G401.6 (cell line): ENCODE results near the gene KRTAP1-5.
"Not testable (repeated sequence)": the region's sequence is repeated elsewhere in the genome, so short reads cannot be mapped to it uniquely, and the experiment has no call there.

ENCODE experiments used
- FAIRE-seq: peaks from 2 replicates; lab custom pipeline; 2012; peaks lifted over from hg19 to GRCh38; lab: Jason Lieb, UNC

Gene KRTAP1-5

GRCh38 chr17:41004397-41004796 is 22.6 kb downstream of the KRTAP1-5 start:
- FAIRE-seq = no peak

GRCh38 chr17:41003926-41004325 is 23.1 kb downstream of the KRTAP1-5 start:
- no peak for FAIRE-seq

DNA sequence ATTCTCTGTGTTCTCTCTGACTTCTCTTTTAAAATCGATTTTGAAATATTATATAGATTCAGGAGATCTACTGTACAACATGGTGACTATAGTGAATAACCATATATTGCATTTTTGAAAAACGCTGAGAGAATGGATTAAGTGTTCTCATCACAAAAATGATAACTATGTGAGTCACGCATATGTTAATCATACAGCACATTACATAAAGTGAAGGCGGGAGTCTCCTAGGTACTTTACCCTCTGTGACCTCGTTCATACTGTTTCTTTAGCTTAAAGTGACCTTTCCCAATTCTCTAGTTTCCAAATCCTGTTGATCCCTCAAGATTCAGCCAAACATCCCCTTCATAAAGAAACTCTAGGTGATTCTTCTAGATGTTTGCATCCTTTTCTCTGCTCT is 24.2 kb downstream of the KRTAP1-5 start:
- FAIRE-seq = no peak

DNA sequence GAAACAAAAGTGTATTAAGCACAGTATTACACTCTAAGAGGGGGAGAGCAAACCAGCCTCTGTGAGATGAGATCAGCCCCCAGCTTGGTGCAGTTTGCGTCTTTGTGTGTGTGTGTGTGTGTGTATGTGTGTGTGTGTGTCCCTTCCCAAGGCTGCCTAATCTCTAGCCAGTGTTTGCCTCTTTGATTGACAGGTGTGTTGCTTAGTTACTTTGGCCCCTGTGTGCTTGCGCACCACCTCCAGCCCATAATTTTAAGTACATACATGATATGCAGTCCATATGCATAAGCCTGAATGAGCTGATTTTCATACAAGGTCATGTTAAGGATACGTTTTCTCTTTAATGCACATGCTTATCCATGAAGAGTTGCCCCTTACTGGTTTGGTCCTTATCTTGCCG is 25.2 kb downstream of the KRTAP1-5 start:
- no peak for FAIRE-seq

GRCh38 chr17:40999563-40999962 is 27.4 kb downstream of the KRTAP1-5 start, which contains the start of gene KRTAP3-2:
Gene KRTAP3-2 (minus strand): TSS chr17:40999906. CDS start chr17:40999853, 53 bp downstream.
- FAIRE-seq = not testable (repeated sequence)

DNA sequence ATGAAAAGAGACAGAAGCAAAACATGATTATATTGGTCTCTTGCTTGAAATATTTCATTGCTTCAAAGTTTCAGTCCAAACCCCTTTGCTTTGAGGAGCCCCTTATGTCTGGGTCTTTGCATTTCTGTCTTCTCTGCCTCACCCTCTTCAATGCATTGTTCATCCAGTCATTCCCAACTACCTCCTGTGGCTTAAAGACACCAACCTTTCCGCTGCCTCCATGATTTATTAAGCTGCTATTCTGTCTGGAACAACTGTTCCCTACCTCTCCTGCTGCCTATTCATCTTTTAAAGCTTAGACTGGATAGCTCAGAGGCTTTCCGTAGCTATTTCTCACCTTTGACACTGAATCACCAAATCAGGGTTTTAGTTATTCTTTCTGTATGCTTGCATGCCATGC is 29.6 kb downstream of the KRTAP1-5 start:
- no peak for FAIRE-seq

DNA sequence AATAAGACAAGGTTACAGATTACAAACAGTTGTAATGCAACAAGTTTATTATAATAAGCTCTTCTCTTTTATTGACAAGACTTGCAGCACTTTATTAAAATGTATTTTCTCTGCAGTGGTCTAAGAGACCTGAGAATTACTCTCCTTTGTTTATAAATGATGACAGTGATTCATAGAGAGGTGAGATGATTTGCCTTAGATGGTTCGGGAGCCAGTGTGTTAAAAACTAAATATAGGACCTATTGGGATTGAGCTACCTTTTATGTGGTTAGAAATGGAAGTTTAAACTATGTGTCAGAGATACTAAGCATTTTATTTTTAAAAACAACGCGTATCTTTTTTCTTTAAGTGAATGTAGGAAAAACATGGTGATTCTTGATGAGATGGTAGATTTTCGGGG is 30.2 kb downstream of the KRTAP1-5 start:
- no peak for FAIRE-seq

DNA sequence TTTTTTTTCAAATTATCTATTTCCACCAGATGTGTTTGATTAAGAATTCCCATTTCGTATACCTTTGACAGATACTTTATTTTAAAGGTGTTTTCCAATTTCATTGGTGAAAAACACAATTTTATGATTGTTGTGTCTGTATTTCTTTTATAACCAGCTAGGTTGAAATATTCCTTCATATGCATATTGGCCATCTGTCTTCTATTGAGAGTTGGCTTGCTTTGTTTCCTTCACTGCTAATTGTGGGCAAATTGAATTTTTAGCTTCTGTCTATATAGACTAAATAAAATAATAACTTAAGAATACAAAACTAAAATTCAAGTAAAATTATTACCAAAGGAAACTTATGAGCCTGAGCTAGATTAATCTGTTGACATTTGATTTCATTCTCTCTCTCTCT is 31.9 kb downstream of the KRTAP1-5 start:
- FAIRE-seq = no peak

- FAIRE-seq = no peak
Measured at GRCh38 chr17:40993839-40994238, 33.2 kb downstream of the KRTAP1-5 start, which contains the start of gene KRTAP3-3. Gene KRTAP3-3 (minus strand): TSS chr17:40994164. CDS start chr17:40994097, 67 bp downstream.

DNA sequence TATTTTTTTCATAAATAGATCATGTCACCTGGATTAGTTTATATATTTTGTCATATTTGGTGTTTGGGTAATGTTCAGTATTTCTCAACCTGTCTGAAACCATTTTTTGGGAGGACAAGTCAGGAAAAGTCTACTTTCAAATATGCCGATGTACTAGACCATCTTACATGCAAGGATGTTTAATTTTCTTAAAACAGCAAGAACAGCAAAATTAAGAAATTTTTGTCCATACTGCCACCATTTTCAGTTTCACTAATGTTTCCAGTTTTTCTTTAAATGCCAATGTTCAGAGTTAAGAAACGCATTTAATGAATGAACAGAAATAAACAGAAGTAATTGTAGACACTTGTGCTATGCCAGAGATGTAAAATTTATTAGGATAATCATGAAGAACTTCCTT is 33.9 kb downstream of the KRTAP1-5 start:
- no peak for FAIRE-seq

GRCh38 chr17:40992666-40993065 is 34.3 kb downstream of the KRTAP1-5 start:
- FAIRE-seq = no peak

DNA sequence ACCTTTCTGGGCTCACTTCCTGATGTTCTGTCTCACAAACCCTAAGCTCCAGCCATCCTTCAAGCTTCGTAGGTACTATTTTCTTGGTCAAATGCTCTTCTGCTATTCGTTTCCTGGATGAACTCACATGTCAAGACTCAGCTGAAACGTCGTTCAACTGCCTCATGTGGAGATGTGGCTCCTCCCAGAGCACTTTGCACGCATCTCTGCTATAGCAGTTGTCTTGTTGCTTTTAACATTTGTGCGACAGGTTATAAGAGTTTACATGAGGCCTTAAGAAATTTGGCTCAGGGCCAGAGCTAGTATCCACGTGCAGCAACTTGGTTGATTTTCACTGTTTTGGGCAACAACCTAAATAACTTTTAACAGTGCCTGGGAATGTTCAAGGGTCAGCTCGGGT is 40.1 kb downstream of the KRTAP1-5 start:
- no peak for FAIRE-seq

- FAIRE-seq = no peak
Measured at GRCh38 chr17:40984226-40984625, 42.8 kb downstream of the KRTAP1-5 start, which contains the start of gene KRT40. Gene KRT40 (minus strand): TSS chr17:40984326. CDS start chr17:40984273, 53 bp downstream.

- FAIRE-seq = no peak
Measured at GRCh38 chr17:40981115-40981514, 45.9 kb downstream of the KRTAP1-5 start.

GRCh38 chr17:40980596-40980995 is 46.4 kb downstream of the KRTAP1-5 start:
- FAIRE-seq = no peak

DNA sequence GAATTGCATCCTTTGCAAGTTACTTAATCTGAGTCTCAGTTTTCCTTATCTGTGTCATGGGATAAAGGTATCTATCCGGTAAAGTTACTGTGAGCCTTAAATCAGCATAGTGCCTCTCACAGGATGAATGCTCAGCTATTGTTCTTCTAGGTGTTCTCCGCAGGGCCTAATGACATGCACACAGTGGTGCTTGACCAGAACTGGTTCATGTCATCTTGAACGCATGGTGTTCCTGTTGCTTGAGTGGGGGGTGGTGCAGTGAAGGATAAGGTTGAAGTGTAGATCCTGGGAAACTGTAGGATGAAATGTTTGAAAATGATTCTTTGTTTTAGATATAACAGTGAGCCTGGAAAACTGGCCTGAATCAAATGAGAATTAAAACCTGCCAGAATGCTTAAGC is 46.9 kb downstream of the KRTAP1-5 start:
- no peak for FAIRE-seq

GRCh38 chr17:40978575-40979151 is 48.3 kb downstream of the KRTAP1-5 start:
- no peak for FAIRE-seq
